Measurements from ENCODE around the gene ZNF888.
A peak's percentile ranks its signal among the peaks of the same experiment; 100 is the strongest.
"Not testable (repeated sequence)": the region's sequence is repeated elsewhere in the genome, so short reads cannot be mapped to it uniquely, and the experiment has no call there.

ZNF888 gene

GRCh38 chr19:52941523-52941922 lies 18.3 kb upstream of the ZNF888 start:
- not testable (repeated sequence) for DNase-seq

- not testable (repeated sequence) for DNase-seq
Observed at GRCh38 chr19:52940905-52941304, 17.7 kb upstream of the ZNF888 start.

GRCh38 chr19:52938761-52939160 lies 15.5 kb upstream of the ZNF888 start:
- no peak for DNase-seq

GRCh38 chr19:52936954-52937325 lies 13.7 kb upstream of the ZNF888 start:
- DNase-seq: no peak

- DNase-seq: no peak
Observed at GRCh38 chr19:52936151-52936953, 13.1 kb upstream of the ZNF888 start.

- no peak for DNase-seq
Observed at GRCh38 chr19:52935434-52935833, 12.2 kb upstream of the ZNF888 start.

- not testable (repeated sequence) for DNase-seq
Observed at GRCh38 chr19:52924641-52925040, 1.4 kb upstream of the ZNF888 start.

GRCh38 chr19:52923778-52924593 lies 758 bp upstream of the ZNF888 start:
- peak; percentile 2 for DNase-seq

- DNase-seq: no peak
Observed at GRCh38 chr19:52917531-52917930, 5.7 kb downstream of the ZNF888 start.

- DNase-seq: no peak
Observed at GRCh38 chr19:52910648-52911047, 12.6 kb downstream of the ZNF888 start.

GRCh38 chr19:52904052-52904780 lies 19.0 kb downstream of the ZNF888 start:
- DNase-seq: not testable (repeated sequence)

- DNase-seq: no peak
Observed at GRCh38 chr19:52901842-52902241, 21.4 kb downstream of the ZNF888 start.

- not testable (repeated sequence) for DNase-seq
Observed at GRCh38 chr19:52898596-52898995, 24.6 kb downstream of the ZNF888 start.

GRCh38 chr19:52898101-52898500 lies 25.1 kb downstream of the ZNF888 start:
- DNase-seq: peak; percentile 1

GRCh38 chr19:52897138-52897935 lies 25.9 kb downstream of the ZNF888 start, which contains the start of gene ZNF320:
ZNF320 (minus strand) TSS chr19:52897635; CDS start chr19:52890255, 7,380 bp downstream.
- peak; percentile 94 for DNase-seq

- DNase-seq: peak; percentile 4
Observed at GRCh38 chr19:52896431-52897137, 26.6 kb downstream of the ZNF888 start.

- DNase-seq: no peak
Observed at GRCh38 chr19:52891336-52891735, 31.9 kb downstream of the ZNF888 start.

GRCh38 chr19:52889931-52890330 lies 33.3 kb downstream of the ZNF888 start:
- no peak for DNase-seq

GRCh38 chr19:52889076-52889475 lies 34.2 kb downstream of the ZNF888 start:
- no peak for DNase-seq

- DNase-seq: no peak
Observed at GRCh38 chr19:52880895-52881389, 42.3 kb downstream of the ZNF888 start.

- not testable (repeated sequence) for DNase-seq
Observed at GRCh38 chr19:52872996-52873395, 50.2 kb downstream of the ZNF888 start.

Data from fibroblast of skin of scalp (primary cell).